K562 (cell line): ENCODE results near the gene GPR39. TPM values are rescaled to one million over a fixed set of nuclear protein-coding genes. Genes with fewer than 3 reads are reported as not detected.

Source experiments
- ATAC-seq: fragments of 200-7000 bp; cut with Tn5 transposase; 3 replicates; pipeline ENCODE4 v1.9.1; 2020; ENCODE audit warnings: moderate library complexity
- BruUV-seq: library from RNA; stranded (reverse); fragments of 400-500 nt; replicated peaks from 2 replicates; lab custom pipeline; 2021; lab: Mats Ljungman, UMichigan
- CTCF ChIA-PET: fragments of 300-600 bp; formaldehyde crosslinking; extraction: SDS; loops from one replicate; lab custom pipeline; 2021; ENCODE audit warnings: low intra/inter-chr PET ratio; lab: Yijun Ruan, JAX
- POLR2A ChIA-PET: fragments of 300-600, 350-650 bp; sonication (Branson Sonifier 250); formaldehyde crosslinking; extraction: SDS; loops from one replicate; lab custom pipeline; 2021; ENCODE audit warnings: antibody characterized with exemption, inconsistent platforms; lab: Yijun Ruan, JAX
- DNase-seq, 4 experiments: peaks; one replicate each; pipeline versions ENCODE4 v3.0.0 to v3.0.0-alpha.2; 2011 to 2018; ENCODE audit warnings: low spot score in 3 of 4, mixed read lengths in 3 of 4; ENCODE audit errors: extremely low read depth in 1 of 4
- FAIRE-seq: peaks from 2 replicates; lab custom pipeline; 2011; peaks lifted over from hg19 to GRCh38; lab: Jason Lieb, UNC
- H2AFZ ChIP-seq: 2 replicates; pipeline ENCODE4 v1.6.0; 2011; ENCODE audit warnings: low read depth, low read length, control low read depth, inconsistent platforms
- H3K27ac ChIP-seq: fragments of 200-600 bp; 3 replicates; pipeline ENCODE4 v1.8.0; 2011; ENCODE audit warnings: low read depth, mild to moderate bottlenecking, control low read depth, inconsistent platforms, low read length, moderate library complexity, mixed read lengths; ENCODE audit errors: extremely low read depth
- H3K27me3 ChIP-seq, 2 experiments: fragments of 300-600 bp in 1 of 2; 2 replicates in 1 of 2; 3 replicates in 1 of 2; pipeline versions ENCODE4 v1.6.0 to v1.8.0; 2011; ENCODE audit warnings: inconsistent platforms in 2 of 2, low read length in 2 of 2, mild to moderate bottlenecking in 1 of 2, mixed read lengths in 1 of 2, moderate library complexity in 1 of 2; ENCODE audit not compliant: control insufficient read depth in 2 of 2, insufficient read depth in 2 of 2
- H3K36me3 ChIP-seq: fragments of 300-600 bp; 3 replicates; pipeline ENCODE4 v1.8.0; 2011; ENCODE audit warnings: mild to moderate bottlenecking, low read length, inconsistent platforms; ENCODE audit not compliant: control insufficient read depth, insufficient read depth
- H3K4me1 ChIP-seq, 2 experiments: fragments of 200-600 bp in 1 of 2; replicated peaks in 1 of 2; 2 replicates in 1 of 2; 3 replicates in 1 of 2; pipeline versions ENCODE4 v1.5.1 to v1.8.0; 2011; ENCODE audit warnings: inconsistent platforms in 2 of 2, low read length in 2 of 2, mild to moderate bottlenecking in 1 of 2, mixed read lengths in 1 of 2, moderate library complexity in 1 of 2; ENCODE audit not compliant: control insufficient read depth in 2 of 2, insufficient read depth in 2 of 2
- H3K4me2 ChIP-seq: 2 replicates; pipeline ENCODE4 v1.6.1; 2011; ENCODE audit warnings: low read length, control low read depth, inconsistent platforms, mixed read lengths; ENCODE audit not compliant: insufficient read depth
- H3K4me3 ChIP-seq: fragments of 200-600 bp; sonication (generic), shearing (Covaris generic); 2 replicates; pipeline ENCODE4 v1.5.1; 2016; ENCODE audit warnings: control low read depth, inconsistent platforms
- H3K79me2 ChIP-seq: fragments of 200-600 bp; 3 replicates; pipeline ENCODE4 v1.8.0; 2011; ENCODE audit warnings: low read length, inconsistent platforms; ENCODE audit not compliant: control insufficient read depth, insufficient read depth
- H3K9ac ChIP-seq, 2 experiments: 2 replicates each; pipeline versions ENCODE4 v1.6.0 to v1.6.1; 2011; ENCODE audit warnings: low read depth in 2 of 2, low read length in 2 of 2, control low read depth in 1 of 2, inconsistent platforms in 1 of 2, mild to moderate bottlenecking in 1 of 2, mixed read lengths in 1 of 2; ENCODE audit not compliant: insufficient read depth in 1 of 2
- H3K9me1 ChIP-seq: one replicate; pipeline ENCODE4 v1.6.0; 2011; ENCODE audit warnings: inconsistent platforms, mild to moderate bottlenecking, low read length, moderate library complexity; ENCODE audit not compliant: control insufficient read depth, insufficient read depth
- H3K9me3 ChIP-seq: replicated peaks from 2 replicates; pipeline ENCODE4 v1.5.1; 2011; ENCODE audit warnings: low read depth, low read length, inconsistent platforms; ENCODE audit not compliant: control insufficient read depth, insufficient read depth
- H4K20me1 ChIP-seq: replicated peaks from 2 replicates; pipeline ENCODE4 v1.6.1; 2011; ENCODE audit warnings: low read length, inconsistent platforms, mixed read lengths; ENCODE audit not compliant: control insufficient read depth, insufficient read depth
- C11orf30 ChIP-seq: fragments of 450-650 bp; IDR thresholded peaks from 2 replicates; pipeline ENCODE4 v1.6.1; 2016; ENCODE audit warnings: low read depth, mild to moderate bottlenecking
- CAMTA2 ChIP-seq: fragments of 250-450 bp; sonication (Bioruptor Pico); conservative IDR thresholded peaks from 2 replicates; pipeline ENCODE4 v1.5.1; 2022
- HEY1 ChIP-seq: fragments of 250-450 bp; sonication (Bioruptor Pico); IDR thresholded peaks from 2 replicates; pipeline ENCODE4 v1.5.0; 2020; ENCODE audit warnings: mild to moderate bottlenecking, moderate library complexity, borderline replicate concordance
- ILK ChIP-seq: fragments of 450-650 bp; IDR thresholded peaks from 2 replicates; pipeline ENCODE4 v1.6.1; 2016; ENCODE audit warnings: missing genetic modification characterization, low read depth, mild to moderate bottlenecking, missing compliant biosample characterization, moderate library complexity, borderline replicate concordance
- MCM5 ChIP-seq: fragments of 450-650 bp; IDR thresholded peaks from 2 replicates; pipeline ENCODE4 v1.6.1; 2016; ENCODE audit warnings: low read depth
- SRSF1 ChIP-seq: fragments of 200-400 bp; formaldehyde crosslinking; IDR thresholded peaks from 2 replicates; pipeline ENCODE4 v1.6.1; 2017; ENCODE audit warnings: mild to moderate bottlenecking, low read depth, low read length, moderate library complexity
- ZBED1 ChIP-seq: IDR thresholded peaks from 2 replicates; pipeline ENCODE4 v1.6.1; 2014
- ZBTB49 ChIP-seq: sonication (generic); formaldehyde crosslinking; IDR thresholded peaks from 2 replicates; pipeline ENCODE4 v1.8.0; 2022; ENCODE audit warnings: missing genetic modification reagents, mild to moderate bottlenecking, borderline replicate concordance
- ZNF512 ChIP-seq: IDR thresholded peaks from 2 replicates; pipeline ENCODE4 v1.6.1; 2016; ENCODE audit warnings: missing genetic modification characterization, missing compliant biosample characterization
- WGBS: fragments of 100-300 bp; shearing (Covaris generic); methylation state at CpG from one replicate; pipeline ENCODE4 v1.1.6; 2016; ENCODE audit warnings: low coverage, mixed read lengths; ENCODE audit not compliant: insufficient coverage; ENCODE audit errors: missing lambda C conversion rate; 5-methylcytosine and 5-hydroxymethylcytosine counted together
- in situ Hi-C: fragments of 300-500 bp; cut with MboI; formaldehyde crosslinking; loops from 4 replicates; pipeline ENCODE4 v1.15.0; 2018; ENCODE audit warnings: inconsistent platforms, mixed read lengths
- intact Hi-C: fragments of 100-400 bp; cut with micrococcal nuclease; formaldehyde crosslinking; loops from 2 replicates; pipeline ENCODE4 v1.14.2; 2022
- polyA plus RNA-seq, 8 experiments: library from polyadenylated mRNA; depleted of rRNA in 4 of 8; stranded (reverse) in 5 of 8; unstranded in 3 of 8; fragments of >200 nt; fragmentation: Nextera tagmentation in 2 of 8; fragmentation: Illumina TruSeq in 1 of 8; extraction: Ambion mirVana in 2 of 8; extraction: Trizol in 1 of 8; gene quantifications; 2 replicates each; pipeline versions ENCODE4 v1.2.1 to v1.2.3, GENCODE V29; 2011 to 2014; ENCODE audit warnings: inconsistent platforms in 1 of 8, missing spikeins in 1 of 8
- total RNA-seq, 7 experiments: library from RNA; depleted of rRNA in 6 of 7; stranded (reverse); fragments of >200 nt in 6 of 7; fragmentation: Illumina TruSeq in 2 of 7; extraction: Trizol in 2 of 7; gene quantifications; 2 replicates each; pipeline versions ENCODE4 v1.2.1 to v1.2.3, GENCODE V29; 2011 to 2021; ENCODE audit warnings: low replicate concordance in 1 of 7

The GPR39 gene
- total and polyA plus RNA-seq, 9 of the 15 experiments (the other 6 are each of a cell fraction or from before 2014, with no cell fraction given), result 0.04 TPM; not detected in 8

- ChIA-PET CTCF (no interaction called here), POLR2A (no interaction called here)
- no peaks in the 10 kb centered on the region; a peak in 1 of 5 replicates for H3K27me3 ChIP-seq
- no peak overlapping the region for H3K9ac ChIP-seq
- no peak for DNase-seq
- FAIRE-seq, result no peak
- no peak overlapping the region for H2AFZ ChIP-seq
- H3K36me3 ChIP-seq, result no peaks in the 10 kb centered on the region
- no peaks in the 10 kb centered on the region for H4K20me1 ChIP-seq
- H3K79me2 ChIP-seq, result no peaks in the 10 kb centered on the region
- no peaks in the 10 kb centered on the region for H3K9me3 ChIP-seq
- peaks cover 2% of the 10 kb centered on the region for H3K9me1 ChIP-seq
- in situ Hi-C loops (no loop called here), intact Hi-C loops (no loop called here)
- TF ChIP-seq CAMTA2 (CRISPR knock-in tag) (no peak), HEY1 (no peak), SRSF1 (no peak), MCM5 (no peak), ZNF512 (tag) (no peak), ZBED1 (no peak), ILK (tag) (no peak), C11orf30 (no peak), ZBTB49 (CRISPR knock-in tag) (no peak)
- H3K27ac ChIP-seq, result no peak overlapping the region
- no TSS peak for BruUV-seq
- no peak overlapping the region for H3K4me3 ChIP-seq
- H3K4me2 ChIP-seq, result no peak overlapping the region
- no peak for ATAC-seq
- H3K4me1 ChIP-seq, result no peaks in the 10 kb centered on the region
- 4% methylated on average over 2 of the region's 2 CpGs for WGBS
Measured at GRCh38 chr2:132560562-132560961, 144.0 kb downstream of the GPR39 start.
